RCC 7860 (cell line): Measurements from ENCODE around the gene EFNA4.

Experiments used
- DNase-seq: peaks from one replicate; pipeline ENCODE4 v3.0.0-alpha.2; 2015; ENCODE audit warnings: low spot score
- FAIRE-seq: peaks from 2 replicates; lab custom pipeline; 2012; peaks lifted over from hg19 to GRCh38; lab: Jason Lieb, UNC

The EFNA4 gene

DNA sequence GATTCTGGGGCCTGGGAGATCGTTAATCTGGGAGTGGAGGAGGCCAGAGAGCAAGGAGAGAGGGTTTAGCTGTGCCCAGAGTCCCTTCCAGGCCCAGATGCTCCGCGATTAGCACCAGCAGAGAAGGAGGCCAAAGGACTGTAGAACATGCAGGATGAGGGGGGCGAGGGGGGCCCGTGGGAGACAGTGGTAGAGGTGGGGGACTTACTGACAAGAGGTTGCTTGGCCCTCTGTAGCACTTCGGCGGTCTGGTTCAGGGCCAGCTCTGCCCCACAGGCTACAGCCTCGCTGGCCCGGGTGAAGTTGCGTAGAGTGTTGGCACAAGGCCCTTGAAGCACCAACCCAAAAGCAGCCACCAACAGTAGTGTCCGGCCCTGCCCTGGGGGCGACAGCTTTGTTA is 30.7 kb upstream of the EFNA4 start:
- DNase-seq (no peak), FAIRE-seq (no peak)

DNA sequence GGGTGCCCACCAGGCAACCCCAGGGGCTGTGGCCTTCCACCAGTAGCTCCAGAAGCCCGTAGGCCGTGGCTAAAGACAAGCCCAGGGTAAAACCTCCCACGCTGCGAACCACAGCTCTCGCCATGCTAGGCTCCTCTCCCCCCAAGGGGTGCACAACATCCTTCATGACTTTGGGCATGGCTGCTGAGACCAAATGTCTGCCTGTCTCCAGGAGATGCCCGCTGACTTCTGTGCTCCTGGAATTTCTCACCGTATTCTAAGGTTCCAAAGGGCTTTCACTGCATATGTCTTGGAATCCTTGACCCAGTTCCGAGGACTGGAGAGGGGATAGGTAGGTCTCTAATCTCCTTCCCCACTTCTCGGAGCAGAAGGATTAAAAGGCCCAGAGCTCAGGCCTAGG is 30.0 kb upstream of the EFNA4 start, which contains the start of the genes DCST1 and DCST2:
TSS of gene DCST1 (plus strand) at position 301 of the 400 bp plus-strand sequence. CDS start 213 bp downstream, outside the sequence.
TSS of gene DCST2 (minus strand) at position 258 of the 400 bp plus-strand sequence. CDS start at position 178, 80 bp downstream.
- DNase-seq: no peak
- FAIRE-seq: no peak

GRCh38 chr1:155034318-155035208 is 29.0 kb upstream of the EFNA4 start:
- DNase-seq (no peak), FAIRE-seq (no peak)

DNA sequence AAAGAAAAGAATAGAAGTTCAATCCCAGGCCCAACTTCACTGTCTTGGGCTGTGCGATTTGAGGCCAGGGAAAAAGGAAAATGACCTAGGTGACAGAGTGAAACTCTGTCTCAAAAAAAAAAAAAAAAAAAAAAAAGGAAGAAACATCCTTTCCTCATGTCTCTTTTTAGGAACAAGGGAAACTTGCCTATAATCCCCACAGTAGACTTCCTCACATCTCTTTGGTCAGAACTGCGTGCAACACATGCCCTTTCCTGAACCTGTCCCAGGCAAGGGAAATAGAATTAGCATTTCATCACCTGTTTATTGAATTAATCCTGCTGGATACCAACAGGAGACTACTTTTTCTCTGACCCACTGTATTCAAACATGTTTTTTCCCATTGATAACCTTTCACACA is 27.6 kb upstream of the EFNA4 start:
- FAIRE-seq (no peak), DNase-seq (no peak)

DNA sequence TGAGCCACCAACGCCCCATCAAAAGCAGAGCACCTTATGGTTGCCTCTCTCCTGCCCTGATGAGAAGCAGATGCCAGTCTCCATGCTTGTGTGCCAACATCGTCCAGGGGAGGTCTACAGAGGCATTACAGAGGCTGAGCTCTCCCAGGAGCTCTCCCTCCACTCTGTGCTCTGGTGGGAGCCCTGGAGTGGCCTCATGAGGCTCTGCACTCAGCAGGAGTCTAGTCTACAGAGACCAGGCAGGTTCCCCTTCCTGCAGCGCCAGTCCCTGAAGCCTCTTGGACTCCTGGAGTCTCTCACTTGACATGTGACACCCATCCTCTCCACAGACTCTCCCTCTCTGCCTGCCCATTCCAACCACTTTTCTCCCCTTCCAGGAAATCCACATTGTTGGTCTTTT is 26.5 kb upstream of the EFNA4 start:
- no peak for DNase-seq
- no peak for FAIRE-seq

- no peak for FAIRE-seq
- no peak for DNase-seq
Observed at GRCh38 chr1:155037851-155038441, 25.6 kb upstream of the EFNA4 start.

DNA sequence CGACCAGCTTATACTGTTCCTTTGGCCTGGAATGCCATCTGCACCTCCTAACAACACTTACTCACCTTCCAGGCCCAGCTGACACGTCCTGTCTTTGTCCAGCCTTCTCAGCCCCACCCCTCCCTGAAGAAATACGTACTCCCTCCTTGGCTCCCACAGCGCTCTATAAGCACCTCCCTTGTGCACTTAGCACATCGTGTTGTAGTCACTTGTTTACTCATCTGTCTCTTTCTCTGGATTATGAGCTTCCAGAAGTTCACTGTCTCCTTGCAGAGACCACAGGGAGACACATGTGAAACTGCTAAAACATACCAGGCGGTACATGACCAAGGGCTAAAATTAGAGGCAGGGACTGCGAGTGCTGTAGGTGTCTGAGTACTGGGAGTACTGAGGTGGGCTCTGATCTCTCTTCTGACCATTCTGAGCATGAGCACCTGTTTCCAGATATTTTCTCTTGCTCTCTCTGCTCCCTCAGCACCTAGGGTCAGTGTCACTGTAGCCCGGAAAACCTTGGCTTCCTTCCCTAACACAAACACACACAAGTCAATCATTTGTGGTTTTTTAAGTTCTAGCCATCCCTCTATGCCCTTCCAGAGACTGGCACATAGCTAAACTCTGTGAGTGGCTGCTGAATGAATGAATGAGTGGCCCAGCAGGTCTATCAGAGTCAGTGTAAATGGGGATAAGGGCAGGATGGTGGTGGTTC is 24.8 kb upstream of the EFNA4 start:
- FAIRE-seq (no peak), DNase-seq (peak; percentile 30)

GRCh38 chr1:155039308-155039669 is 24.3 kb upstream of the EFNA4 start:
- FAIRE-seq (no peak), DNase-seq (no peak)

GRCh38 chr1:155040358-155041093 is 23.0 kb upstream of the EFNA4 start:
- FAIRE-seq (no peak), DNase-seq (no peak)

GRCh38 chr1:155042789-155043188 is 20.8 kb upstream of the EFNA4 start:
- DNase-seq (no peak), FAIRE-seq (no peak)

- no peak for FAIRE-seq
- no peak for DNase-seq
Observed at GRCh38 chr1:155043301-155043702, 20.2 kb upstream of the EFNA4 start.

- no peak for FAIRE-seq
Observed at GRCh38 chr1:155043793-155044192, 19.7 kb upstream of the EFNA4 start.

DNA sequence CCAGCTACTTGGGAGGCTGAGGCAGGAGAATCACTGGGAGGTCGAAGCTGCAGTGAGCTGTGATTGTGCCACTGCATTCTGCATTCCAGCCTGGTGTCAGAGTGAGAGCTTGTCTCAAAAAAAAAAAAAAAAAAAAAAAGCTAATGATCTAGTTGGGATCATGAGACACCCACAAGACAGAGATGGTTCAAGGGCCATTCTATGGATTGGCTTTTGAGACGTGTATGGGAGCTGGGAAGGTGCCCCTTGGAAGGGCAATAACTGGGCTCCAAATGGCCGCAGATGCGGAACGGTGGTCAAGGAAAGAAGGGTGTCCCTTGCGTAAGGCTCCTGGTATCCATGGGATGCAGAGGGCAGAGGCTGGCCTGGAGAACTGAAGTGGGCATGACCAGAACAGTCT is 19.2 kb upstream of the EFNA4 start:
- FAIRE-seq (no peak), DNase-seq (no peak)

More at GRCh38 chr1:155043793-155044192, 19.7 kb upstream of the EFNA4 start:
- DNase-seq: no peak

DNA sequence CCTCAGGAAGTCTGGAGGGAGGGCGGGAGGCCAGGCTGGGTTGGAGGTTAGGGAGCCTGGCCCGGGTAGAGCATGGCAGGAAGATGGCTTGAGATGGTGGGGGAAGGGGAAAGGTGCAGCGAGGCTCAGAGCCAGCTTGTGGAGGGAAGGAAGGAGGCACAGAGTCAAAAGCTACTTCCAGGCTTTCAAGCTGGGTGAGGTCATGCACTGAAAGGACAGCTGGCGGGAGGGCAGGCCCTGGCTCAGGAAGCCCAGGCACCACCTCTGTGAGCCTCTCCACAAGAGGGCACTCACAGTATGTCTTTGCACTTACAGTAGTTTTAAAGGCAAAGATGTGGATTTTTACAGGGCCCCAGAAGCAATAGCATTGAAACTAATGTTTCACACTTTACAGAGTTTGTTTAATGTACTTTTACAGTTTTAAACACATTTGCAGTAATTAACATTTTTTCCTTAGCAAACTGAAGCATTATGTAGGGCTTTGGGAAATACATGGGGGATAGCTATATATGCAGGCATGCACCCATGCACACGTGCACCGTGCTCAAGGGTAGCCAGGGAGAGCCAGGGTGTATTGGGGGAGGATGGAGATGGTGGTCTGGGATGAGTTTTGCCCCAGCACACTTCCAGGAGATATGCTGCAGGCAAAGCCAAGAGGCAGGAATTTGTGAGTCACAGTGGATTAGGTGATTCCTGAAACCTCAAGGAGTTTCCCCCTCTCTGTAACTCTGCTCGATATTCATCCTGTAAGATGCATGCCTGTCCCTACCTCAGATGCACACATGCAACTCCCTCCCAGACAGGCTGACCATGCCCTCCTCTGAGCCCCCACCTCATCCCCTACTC is 18.5 kb upstream of the EFNA4 start:
- DNase-seq: peak; percentile 77

GRCh38 chr1:155048449-155049334 is 14.8 kb upstream of the EFNA4 start:
- FAIRE-seq: no peak
- DNase-seq: no peak

More for the DNA sequence above, 18.5 kb upstream of the EFNA4 start:
- peak; percentile 76 for FAIRE-seq

- no peak for FAIRE-seq
- peak; percentile 43 for DNase-seq
Observed at GRCh38 chr1:155049651-155050559, 13.6 kb upstream of the EFNA4 start.

DNA sequence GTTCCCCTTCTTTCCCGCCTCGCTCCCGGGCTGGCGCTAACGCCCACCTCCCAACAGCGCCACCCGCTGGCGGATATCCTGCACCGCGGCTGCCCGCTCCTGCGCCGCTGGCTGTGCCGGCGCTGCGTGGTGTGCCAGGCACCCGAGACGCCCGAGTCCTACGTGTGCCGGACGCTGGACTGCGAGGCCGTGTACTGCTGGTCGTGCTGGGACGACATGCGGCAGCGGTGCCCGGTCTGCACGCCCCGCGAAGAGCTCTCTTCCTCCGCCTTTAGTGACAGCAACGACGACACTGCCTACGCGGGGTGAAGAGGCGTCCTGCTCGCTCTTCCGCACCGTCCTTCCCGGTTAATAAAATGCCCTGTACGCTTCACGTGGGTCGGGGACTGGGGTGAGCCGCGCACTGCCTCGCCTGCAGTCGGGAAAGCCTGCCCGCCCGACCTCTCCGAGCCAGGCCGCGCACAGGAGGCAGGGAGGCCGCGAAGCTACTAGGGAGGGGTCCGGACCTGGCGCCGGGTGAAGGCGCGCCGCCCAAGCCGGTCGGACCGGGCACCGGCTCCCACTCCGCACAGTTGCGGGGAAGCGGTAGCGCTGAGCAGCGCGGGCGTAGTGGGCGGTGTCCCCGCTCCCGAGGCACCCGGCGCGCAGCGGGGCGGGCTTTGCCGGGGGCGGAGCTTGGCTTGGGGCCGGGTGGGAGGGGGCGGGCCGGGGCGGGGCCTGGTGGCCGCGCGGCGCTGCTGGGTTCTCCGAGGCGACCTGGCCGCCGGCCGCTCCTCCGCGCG is 12.8 kb upstream of the EFNA4 start, which contains the start of gene ADAM15:
TSS of gene ADAM15 (plus strand) at position 757 of the 782 bp plus-strand sequence. CDS start 71 bp downstream, outside the sequence.
- DNase-seq: peak; percentile 73
- no peak for FAIRE-seq
